ENCODE measurements around the gene IL6ST.
"Not testable (repeated sequence)": the region's sequence is repeated elsewhere in the genome, so short reads cannot be mapped to it uniquely, and the experiment has no call there.

The IL6ST gene

DNA sequence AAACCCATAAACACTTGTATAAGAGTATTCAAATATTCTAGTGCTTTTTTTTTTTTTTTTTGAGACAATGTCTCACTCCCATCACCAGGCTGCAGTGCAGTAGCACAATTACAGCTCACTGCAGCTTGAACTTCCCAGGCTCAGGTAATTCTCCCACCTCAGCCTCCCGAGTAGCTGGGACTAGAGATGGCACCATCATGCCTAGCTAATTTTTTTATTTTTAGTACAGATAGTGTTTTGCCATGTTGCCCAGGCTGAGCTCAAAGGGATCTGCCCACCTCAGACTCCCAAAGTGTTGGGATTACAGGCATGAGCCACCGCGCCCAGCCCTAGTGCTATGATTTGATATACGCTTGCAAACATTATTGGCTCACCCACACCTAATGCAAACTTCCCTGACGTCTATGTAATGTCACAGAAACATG is 11.8 kb downstream of the IL6ST start:
- intact Hi-C loops (cut with DNase I) = no loop called here
- no peak for DNase-seq

DNA sequence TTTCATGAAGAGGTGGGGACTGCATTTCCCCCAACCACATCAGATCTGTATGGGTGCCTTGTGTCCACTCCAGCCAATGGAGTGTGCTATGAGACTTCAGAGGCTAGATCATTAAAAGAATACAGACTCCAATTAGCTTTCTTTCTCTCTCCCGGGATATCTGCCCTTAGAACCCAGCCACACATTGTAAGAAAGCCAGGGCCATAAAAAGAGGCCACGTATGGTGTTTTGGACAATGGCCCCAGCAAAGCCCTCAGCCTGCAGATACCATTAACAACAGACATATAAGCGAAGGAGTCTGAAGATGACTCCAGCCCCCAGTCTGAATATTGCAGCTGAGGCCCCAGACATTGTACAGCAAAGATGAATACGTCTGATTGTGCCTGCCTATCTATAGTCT is 21.5 kb downstream of the IL6ST start:
- intact Hi-C loops (cut with DNase I) = no loop called here
- DNase-seq = no peak

- DNase-seq = no peak
- intact Hi-C loops (cut with DNase I) = no loop called here
Measured at GRCh38 chr5:55969956-55970355, 24.8 kb downstream of the IL6ST start.

- intact Hi-C loops (cut with DNase I) = no loop called here
- DNase-seq = no peak
Measured at GRCh38 chr5:55966284-55966683, 28.5 kb downstream of the IL6ST start.

- intact Hi-C loops (cut with DNase I) = no loop called here
- DNase-seq = no peak
Measured at GRCh38 chr5:55965525-55965924, 29.2 kb downstream of the IL6ST start.

- intact Hi-C loops (cut with DNase I) = no loop called here
- DNase-seq = no peak
Measured at GRCh38 chr5:55960779-55961178, 34.0 kb downstream of the IL6ST start.

- DNase-seq = no peak
- intact Hi-C loops (cut with DNase I) = no loop called here
Measured at GRCh38 chr5:55959208-55959607, 35.6 kb downstream of the IL6ST start.

- DNase-seq; intact Hi-C loops (cut with DNase I): not testable (repeated sequence)
Measured at GRCh38 chr5:55941154-55941553, 53.6 kb downstream of the IL6ST start.

- intact Hi-C loops (cut with DNase I) = loop anchor here (2.0 to 10.0 kb wide), 4 partner anchors 55 to 900 kb away; partner anchors contain the start of gene IL6ST
- not testable (repeated sequence) for DNase-seq
Measured at GRCh38 chr5:55937598-55937997, 57.2 kb downstream of the IL6ST start.

DNA sequence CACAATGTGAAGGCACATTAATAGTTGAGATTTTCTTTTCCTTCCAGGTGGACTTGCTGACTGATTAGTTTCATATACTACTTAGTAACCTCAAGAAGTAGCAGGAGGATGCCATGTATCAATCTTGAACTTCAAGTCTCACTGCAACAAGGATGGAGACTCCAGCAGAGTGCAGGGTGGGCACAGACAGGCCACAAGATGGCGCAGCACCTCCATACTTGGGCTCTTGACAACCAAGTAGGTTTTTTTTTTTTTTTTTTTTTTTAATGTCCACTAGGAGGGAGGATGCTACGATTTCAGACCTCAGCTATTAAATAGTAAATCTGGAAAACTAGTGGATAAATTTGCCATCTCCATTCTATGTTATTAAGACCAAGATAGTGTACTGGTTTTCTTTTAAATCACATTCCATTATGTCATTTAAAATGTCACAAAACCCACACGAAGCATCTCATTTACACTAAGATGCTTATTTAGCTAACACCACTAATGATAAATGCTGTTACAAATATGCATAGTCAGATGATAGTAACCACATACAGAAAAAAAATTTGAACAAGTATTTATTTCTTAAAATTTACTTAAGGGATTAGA is 58.6 kb downstream of the IL6ST start:
- DNase-seq = peak; percentile 63 to 97 (median 83)
- intact Hi-C loops (cut with DNase I) = loop anchor here (1.0 to 10.0 kb wide), 5 partner anchors 56 to 901 kb away; partner anchors contain the start of gene IL6ST

GRCh38 chr5:55935371-55935770 is 59.4 kb downstream of the IL6ST start:
- intact Hi-C loops (cut with DNase I) = loop anchor here (5.0 to 10.0 kb wide), 3 partner anchors 57 to 902 kb away; partner anchors contain the start of gene IL6ST
- DNase-seq = no peak

- DNase-seq = no peak
- intact Hi-C loops (cut with DNase I) = loop anchor here (5.0 to 10.0 kb wide), 3 partner anchors 58 to 903 kb away; partner anchors contain the start of gene IL6ST
Measured at GRCh38 chr5:55934720-55935119, 60.0 kb downstream of the IL6ST start.

DNA sequence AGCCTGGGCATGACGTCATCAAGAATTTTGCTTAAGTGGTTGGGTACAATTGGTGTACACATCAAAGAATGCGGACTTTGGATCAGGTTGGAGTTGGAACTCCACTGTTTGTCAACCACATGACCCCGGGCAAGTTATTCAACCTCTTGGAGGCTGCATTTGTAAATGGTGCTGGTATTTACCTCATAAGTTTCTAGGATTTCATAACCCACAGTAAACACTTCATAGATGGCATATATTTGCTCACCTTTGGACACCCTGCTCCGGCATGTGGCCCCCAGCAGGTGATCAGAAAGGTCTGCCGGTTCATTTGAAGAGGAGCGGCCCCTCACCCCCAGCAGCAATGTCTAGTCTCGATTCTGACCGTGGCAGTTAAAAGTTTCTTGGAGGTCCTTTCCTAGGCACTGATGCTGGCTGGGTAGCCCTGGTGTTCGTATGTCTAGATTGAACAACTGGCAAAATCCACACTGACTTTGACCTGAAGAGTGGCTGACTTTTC is 60.6 kb downstream of the IL6ST start:
- no peak for DNase-seq
- intact Hi-C loops (cut with DNase I) = loop anchor here (10.0 kb wide), 1 partner anchor 609 kb away; no protein-coding TSS in a partner anchor

DNA sequence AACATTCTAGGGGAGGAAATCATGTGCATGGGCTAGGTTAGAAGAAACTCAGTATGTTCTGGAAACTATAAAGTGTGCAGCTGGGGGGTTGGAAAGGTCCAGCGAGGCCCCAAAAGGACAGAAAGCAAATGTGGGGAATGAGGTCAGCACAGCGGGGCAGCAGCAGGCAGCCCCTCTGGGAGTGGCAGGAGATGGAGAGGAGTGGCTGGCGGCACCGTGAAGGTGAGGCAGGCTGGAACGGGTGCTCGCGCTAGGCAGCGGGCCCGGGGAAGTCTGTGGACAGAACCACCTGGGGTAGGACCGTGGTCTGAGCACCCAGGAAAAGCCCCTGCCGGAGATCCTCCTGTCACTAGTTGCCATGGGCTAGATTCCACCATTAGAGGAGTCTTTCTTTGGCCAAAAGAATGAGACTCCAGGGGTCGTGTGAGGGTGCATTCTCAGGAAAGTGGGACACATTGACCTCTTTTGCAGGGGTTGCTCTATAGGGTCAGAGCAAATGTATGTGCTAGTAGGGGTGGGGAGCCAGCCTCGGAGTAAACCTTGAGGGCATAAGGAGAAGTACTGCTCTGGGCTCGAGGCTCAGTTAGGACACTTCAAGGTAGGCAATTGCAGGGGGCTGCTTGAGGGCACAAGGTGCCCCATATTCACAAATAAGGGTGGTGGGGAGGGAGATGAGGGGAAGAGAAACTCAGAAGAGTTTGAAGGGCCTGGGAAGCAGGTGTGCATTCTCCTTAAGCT is 61.2 kb downstream of the IL6ST start:
- intact Hi-C loops (cut with DNase I) = loop anchor here (10.0 kb wide), 1 partner anchor 609 kb away; no protein-coding TSS in a partner anchor
- DNase-seq = no peak

DNA sequence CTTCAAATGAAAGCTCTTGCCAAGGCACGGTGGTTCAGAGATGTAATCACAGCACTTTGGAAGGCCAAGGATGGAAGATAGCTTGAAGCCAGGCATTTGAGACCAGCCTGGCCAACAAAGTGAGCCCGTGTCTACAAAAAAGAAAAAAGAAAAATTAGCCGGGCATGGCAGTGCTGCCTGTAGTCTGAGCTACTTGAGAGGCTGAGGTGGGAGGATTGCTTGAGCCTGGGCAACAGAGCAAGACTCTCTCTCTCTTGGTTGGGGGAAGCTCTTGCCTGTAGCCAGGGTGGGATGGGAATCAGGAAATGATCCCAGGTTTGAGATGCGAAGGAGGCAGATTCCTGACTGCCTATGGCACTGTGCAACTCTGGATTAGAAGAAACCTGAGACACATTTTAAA is 62.1 kb downstream of the IL6ST start:
- intact Hi-C loops (cut with DNase I) = loop anchor here (10.0 kb wide), 1 partner anchor 608 kb away; no protein-coding TSS in a partner anchor

DNA sequence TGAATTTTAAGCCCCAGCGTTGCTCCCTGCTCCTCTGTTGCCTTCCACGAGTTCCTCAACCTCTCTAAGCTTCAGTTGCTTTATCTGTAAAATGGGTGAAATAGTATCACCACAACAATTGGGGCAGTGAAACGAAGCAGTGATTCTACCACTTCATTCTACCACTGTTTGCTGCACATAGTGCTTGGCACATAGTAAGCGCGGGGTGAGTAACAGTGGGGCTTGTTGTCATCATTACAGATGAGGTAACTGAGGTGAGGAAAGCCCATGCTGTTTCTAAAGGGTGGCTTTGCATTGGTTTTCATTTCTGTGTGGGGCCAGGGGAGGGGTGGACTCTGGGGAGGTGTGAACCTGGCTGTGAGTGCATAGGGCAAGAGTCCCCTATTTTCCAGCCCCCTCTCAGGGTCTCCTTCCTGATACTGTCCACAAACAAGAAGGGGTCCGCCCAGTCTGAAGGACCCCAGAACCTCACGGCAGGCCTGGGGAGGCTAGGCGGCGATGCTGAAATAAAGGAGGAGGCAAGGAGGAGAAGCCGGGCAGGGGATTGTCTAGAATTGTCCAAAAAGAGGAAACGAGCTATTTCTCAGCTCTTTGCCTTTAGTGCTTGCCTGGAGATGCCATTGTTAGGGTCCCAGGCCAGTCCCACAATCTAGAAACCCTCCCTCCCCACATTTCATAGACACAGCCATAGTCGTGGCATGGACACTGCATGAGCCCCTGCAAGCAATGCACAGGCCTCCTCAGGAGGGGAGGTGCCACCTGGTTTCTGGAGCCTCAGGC is 65.6 kb downstream of the IL6ST start:
- intact Hi-C loops (cut with DNase I) = no loop called here
- DNase-seq = no peak

More for the DNA sequence above, 62.1 kb downstream of the IL6ST start:
- no peak for DNase-seq

DNA sequence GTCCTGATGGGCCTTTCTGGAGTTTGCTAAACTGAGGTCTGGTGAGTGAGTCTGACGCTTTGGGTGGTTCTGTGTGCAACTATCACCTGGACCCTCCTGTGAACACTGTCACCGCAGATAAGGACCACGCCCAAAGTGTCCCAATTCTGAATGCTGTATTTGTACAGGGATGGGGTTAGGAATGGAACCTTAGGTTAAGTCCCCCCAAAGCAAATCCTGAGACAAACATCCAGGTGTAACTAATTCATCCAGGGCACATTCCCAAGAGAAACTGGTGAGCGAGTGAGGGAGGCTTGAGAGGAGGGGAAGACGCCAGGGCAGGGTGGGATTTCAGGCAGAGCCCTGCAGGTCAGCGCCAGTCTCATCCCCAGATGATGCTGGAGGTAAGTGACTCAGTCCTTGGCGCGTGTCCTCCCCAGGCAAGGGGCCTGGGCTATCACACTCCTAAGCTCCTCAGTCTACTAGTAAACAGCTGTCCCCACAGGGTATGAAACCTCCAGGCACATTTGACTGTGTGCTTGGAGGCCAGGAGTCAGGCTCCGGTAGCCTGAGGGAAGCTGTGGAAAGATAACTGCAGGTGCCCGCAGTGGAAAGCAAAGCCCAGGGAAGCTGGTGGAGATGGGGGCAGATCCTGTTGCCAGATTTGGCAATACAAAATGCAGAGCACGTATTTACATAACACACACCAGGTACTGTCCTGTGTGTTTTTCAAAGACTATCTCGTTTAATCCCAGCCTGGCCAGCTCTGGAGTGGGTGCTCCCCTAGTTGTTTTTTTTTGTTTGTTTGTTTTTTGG is 66.7 kb downstream of the IL6ST start:
- intact Hi-C loops (cut with DNase I) = no loop called here
- no peak for DNase-seq

- intact Hi-C loops (cut with DNase I) = no loop called here
- no peak for DNase-seq
Measured at GRCh38 chr5:55926476-55926875, 68.3 kb downstream of the IL6ST start.

- intact Hi-C loops (cut with DNase I) = no loop called here
- DNase-seq = no peak
Measured at GRCh38 chr5:55925712-55926111, 69.1 kb downstream of the IL6ST start.

GRCh38 chr5:55925181-55925580 is 69.6 kb downstream of the IL6ST start:
- intact Hi-C loops (cut with DNase I) = no loop called here
- DNase-seq = no peak
